Osteocyte (in vitro differentiated cells): ENCODE data around the gene TUT1. TPM values are rescaled to one million over a fixed set of nuclear protein-coding genes. Genes with fewer than 3 reads are reported as not detected.

Source experiments
- DNase-seq: peaks from one replicate; pipeline ENCODE4 v3.0.0; 2021; ENCODE audit warnings: mixed read lengths; ENCODE audit not compliant: unreplicated experiment; ENCODE audit errors: extremely low spot score
- H3K27ac Mint-ChIP-seq: one replicate; pipeline ENCODE4 v1.8.0; 2021; ENCODE audit warnings: mild to moderate bottlenecking, mixed read lengths; ENCODE audit not compliant: unreplicated experiment
- H3K27me3 Mint-ChIP-seq: one replicate; pipeline ENCODE4 v1.8.0; 2021; ENCODE audit warnings: mixed read lengths; ENCODE audit not compliant: unreplicated experiment
- H3K36me3 Mint-ChIP-seq: one replicate; pipeline ENCODE4 v1.8.0; 2021; ENCODE audit warnings: mixed read lengths; ENCODE audit not compliant: unreplicated experiment
- H3K4me1 Mint-ChIP-seq: one replicate; pipeline ENCODE4 v1.8.0; 2021; ENCODE audit warnings: mixed read lengths; ENCODE audit not compliant: unreplicated experiment
- H3K4me3 Mint-ChIP-seq: one replicate; pipeline ENCODE4 v1.8.0; 2021; ENCODE audit warnings: mild to moderate bottlenecking, moderate library complexity, mixed read lengths; ENCODE audit not compliant: unreplicated experiment
- H3K9me3 Mint-ChIP-seq: one replicate; pipeline ENCODE4 v1.8.0; 2021; ENCODE audit warnings: mixed read lengths; ENCODE audit not compliant: unreplicated experiment
- total RNA-seq: library from RNA; stranded (reverse); gene quantifications from 2 replicates; pipeline ENCODE4 v1.2.1, GENCODE V29; 2021
- TF ChIP-seq, protein P1 (sequence below): fragments of 200-600 bp; sonication (generic); IDR thresholded peaks from 2 replicates; pipeline ENCODE4 v1.5.0; 2021; ENCODE audit warnings: antibody characterized with exemption, mild to moderate bottlenecking, moderate library complexity

Gene TUT1
- total RNA-seq, 1 donor from 2014 or later, result 12.7 TPM

DNA sequence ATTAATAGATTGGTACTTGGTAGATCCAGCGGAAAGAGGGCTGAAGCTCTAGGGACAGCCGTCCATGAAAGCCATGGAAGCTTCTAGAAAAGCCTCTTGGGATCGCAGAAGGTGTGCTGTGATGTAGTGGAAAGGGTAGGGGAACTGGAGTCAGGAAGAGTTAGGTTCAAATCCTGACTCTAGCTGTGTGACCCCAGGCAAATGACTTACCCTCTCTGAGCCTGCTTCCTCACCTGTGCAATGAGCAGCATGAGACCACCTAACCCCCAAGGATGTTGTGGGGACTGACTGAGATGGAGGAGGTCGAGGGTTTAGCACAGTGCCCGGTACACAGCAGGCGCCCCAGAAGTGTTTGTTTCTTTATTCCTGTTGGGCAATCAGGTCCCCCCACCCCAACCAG is 19.1 kb upstream of the TUT1 start:
- no peaks in the 10 kb centered on the region for H3K27me3 Mint-ChIP-seq

DNA sequence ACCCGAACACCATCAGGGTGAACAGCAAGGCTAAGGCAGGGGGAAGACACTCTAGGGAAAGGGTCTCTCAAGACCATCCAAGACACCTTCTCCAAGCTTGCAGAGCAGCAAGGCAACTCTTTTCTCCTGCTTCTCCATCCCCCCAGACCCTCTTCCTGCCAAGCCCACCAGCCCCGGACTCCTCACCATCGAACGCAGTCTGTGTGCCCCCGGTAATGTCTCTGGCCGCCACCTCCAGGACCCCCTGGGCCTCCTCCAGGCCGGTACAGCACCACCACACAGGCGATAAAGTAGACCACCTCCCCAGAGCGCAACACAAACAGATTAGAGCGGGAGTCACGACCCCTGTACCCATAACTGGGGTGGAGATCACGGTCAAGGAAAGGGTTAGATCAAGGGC is 17.5 kb upstream of the TUT1 start:
- DNase-seq, result no peak
- H3K4me3 Mint-ChIP-seq, result no peak overlapping the region
- no peaks in the 10 kb centered on the region for H3K9me3 Mint-ChIP-seq
- TF ChIP-seq, protein P1, sequence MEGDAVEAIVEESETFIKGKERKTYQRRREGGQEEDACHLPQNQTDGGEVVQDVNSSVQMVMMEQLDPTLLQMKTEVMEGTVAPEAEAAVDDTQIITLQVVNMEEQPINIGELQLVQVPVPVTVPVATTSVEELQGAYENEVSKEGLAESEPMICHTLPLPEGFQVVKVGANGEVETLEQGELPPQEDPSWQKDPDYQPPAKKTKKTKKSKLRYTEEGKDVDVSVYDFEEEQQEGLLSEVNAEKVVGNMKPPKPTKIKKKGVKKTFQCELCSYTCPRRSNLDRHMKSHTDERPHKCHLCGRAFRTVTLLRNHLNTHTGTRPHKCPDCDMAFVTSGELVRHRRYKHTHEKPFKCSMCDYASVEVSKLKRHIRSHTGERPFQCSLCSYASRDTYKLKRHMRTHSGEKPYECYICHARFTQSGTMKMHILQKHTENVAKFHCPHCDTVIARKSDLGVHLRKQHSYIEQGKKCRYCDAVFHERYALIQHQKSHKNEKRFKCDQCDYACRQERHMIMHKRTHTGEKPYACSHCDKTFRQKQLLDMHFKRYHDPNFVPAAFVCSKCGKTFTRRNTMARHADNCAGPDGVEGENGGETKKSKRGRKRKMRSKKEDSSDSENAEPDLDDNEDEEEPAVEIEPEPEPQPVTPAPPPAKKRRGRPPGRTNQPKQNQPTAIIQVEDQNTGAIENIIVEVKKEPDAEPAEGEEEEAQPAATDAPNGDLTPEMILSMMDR, result no peak
- peak overlapping the region; percentile 38 for H3K27ac Mint-ChIP-seq
- H3K27me3 Mint-ChIP-seq, result no peaks in the 10 kb centered on the region
- peaks cover 19% of the 10 kb centered on the region for H3K4me1 Mint-ChIP-seq
- peaks cover 14% of the 10 kb centered on the region for H3K36me3 Mint-ChIP-seq

More for the DNA sequence above, 19.1 kb upstream of the TUT1 start:
- TF ChIP-seq, protein P1, result no peak
- no peaks in the 10 kb centered on the region for H3K9me3 Mint-ChIP-seq
- peak overlapping the region; percentile 51 for H3K4me3 Mint-ChIP-seq
- no peak for DNase-seq
- peaks cover 10% of the 10 kb centered on the region for H3K36me3 Mint-ChIP-seq
- peak overlapping the region; percentile 47 for H3K27ac Mint-ChIP-seq
- peaks cover 19% of the 10 kb centered on the region for H3K4me1 Mint-ChIP-seq

DNA sequence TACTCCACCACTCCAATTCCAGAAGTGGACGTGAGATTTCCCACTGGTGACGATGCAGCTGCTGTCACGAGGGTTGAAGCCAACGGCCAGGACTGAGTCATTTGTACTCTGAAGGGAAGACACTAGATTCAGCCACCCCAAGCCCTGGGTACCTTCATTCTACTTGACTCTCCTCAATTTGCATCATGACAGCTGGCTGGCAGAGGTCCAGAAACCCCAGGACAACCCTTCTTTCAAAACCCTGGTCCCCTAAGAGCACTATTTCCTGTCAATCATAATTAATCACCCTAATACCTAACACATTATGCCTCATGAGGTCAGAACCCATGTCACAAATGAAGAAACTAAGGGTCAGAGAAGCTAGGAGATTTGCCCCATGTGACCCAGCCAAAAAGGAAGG is 16.4 kb upstream of the TUT1 start:
- no peak overlapping the region for H3K27ac Mint-ChIP-seq

DNA sequence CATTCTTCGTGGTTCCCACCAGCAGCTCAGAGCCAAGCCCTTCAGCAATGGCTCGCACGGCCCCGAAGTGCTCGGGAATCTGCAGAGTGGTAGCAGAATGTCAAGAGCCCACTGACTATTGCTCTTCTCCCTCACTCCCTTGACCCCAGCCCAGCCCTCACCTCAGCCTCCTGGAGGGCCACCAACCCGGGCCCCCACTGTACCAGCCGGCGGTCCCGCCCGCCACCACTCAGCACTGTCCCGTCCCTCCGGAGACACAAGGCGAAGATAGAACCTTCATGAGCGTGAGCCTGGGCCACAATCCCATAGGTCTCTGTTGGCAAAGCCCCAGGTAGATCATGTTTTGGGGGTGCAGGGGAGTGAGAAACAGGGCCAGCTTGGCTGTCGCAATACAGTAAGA is 14.6 kb upstream of the TUT1 start:
- Mint-ChIP-seq H3K36me3 (peaks cover 14% of the 10 kb centered on the region), H3K27ac (no peak overlapping the region), H3K9me3 (no peaks in the 10 kb centered on the region), H3K27me3 (no peaks in the 10 kb centered on the region), H3K4me1 (peaks cover 19% of the 10 kb centered on the region), H3K4me3 (no peak overlapping the region)
- DNase-seq, result no peak
- TF ChIP-seq, protein P1, result no peak

More for the DNA sequence above, 16.4 kb upstream of the TUT1 start:
- H3K36me3 Mint-ChIP-seq, result peaks cover 14% of the 10 kb centered on the region
- H3K9me3 Mint-ChIP-seq, result no peaks in the 10 kb centered on the region
- H3K4me3 Mint-ChIP-seq, result no peak overlapping the region
- no peaks in the 10 kb centered on the region for H3K27me3 Mint-ChIP-seq
- DNase-seq, result no peak
- TF ChIP-seq, protein P1, result no peak
- peaks cover 26% of the 10 kb centered on the region for H3K4me1 Mint-ChIP-seq

DNA sequence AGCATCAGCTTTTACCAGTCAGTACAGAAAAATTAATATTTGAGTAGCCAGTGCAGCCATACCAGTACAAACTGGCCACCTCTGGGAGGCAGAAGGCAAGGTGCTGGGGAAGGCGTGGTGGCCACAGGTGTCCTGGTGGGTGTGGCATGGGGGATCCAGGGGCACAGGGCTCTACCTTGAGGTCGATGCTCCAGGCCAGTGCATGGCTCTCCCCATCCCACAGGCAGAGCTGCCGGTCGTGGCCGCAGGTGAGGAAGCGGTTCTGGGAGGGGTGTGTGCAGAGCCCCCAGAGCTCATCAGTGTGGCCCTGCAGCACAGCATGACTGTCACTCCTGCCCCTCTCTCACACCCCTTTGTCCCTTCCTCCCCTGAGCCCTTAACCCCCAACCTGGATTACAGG is 14.1 kb upstream of the TUT1 start:
- Mint-ChIP-seq H3K9me3 (no peaks in the 10 kb centered on the region), H3K4me3 (no peak overlapping the region), H3K4me1 (peaks cover 18% of the 10 kb centered on the region), H3K27ac (no peak overlapping the region), H3K27me3 (no peaks in the 10 kb centered on the region), H3K36me3 (peaks cover 14% of the 10 kb centered on the region)
- no peak for DNase-seq
- TF ChIP-seq, protein P1, result no peak
